Keratinocyte (primary cell): ENCODE measurements around the gene FPR3.

Experiments
- EZH2 ChIP-seq: IDR thresholded peaks from one replicate; pipeline ENCODE4 v1.6.1; 2012; ENCODE audit warnings: inconsistent platforms, mild to moderate bottlenecking, low read length, moderate library complexity
- TF ChIP-seq, protein P1 (sequence below), 3 experiments: IDR thresholded peaks in 1 of 3; conservative IDR thresholded peaks in 1 of 3; optimal IDR thresholded peaks in 1 of 3; 2 replicates in 2 of 3; 3 replicates in 1 of 3; pipeline versions ENCODE3 to v1.5.1; 2011; ENCODE audit warnings: low read length in 3 of 3, mild to moderate bottlenecking in 3 of 3, moderate library complexity in 2 of 3, control low read depth in 1 of 3, inconsistent platforms in 1 of 3; ENCODE audit not compliant: insufficient read depth in 2 of 3; ENCODE audit errors: extremely low read depth in 1 of 3

DNA sequence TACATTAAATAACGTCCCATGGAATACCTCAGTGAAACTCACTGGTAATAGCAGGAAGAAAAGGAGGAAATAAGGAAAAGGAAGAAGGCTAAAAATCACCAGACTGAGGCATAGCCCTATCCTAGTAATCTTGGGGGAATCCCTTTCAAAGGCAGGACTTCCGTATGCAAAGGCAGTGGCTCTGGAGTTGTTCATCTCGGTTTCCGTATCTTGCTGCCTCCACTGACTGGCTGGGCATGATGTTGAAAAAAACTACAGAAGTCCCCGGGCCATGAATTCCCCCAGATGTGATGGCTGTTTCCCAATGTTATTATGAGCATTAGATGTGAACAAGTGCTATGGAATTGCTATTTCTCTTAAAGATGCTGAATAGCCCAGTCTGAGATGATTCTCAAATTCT lies 28.5 kb upstream of the FPR3 start:
- TF ChIP-seq, protein P1, sequence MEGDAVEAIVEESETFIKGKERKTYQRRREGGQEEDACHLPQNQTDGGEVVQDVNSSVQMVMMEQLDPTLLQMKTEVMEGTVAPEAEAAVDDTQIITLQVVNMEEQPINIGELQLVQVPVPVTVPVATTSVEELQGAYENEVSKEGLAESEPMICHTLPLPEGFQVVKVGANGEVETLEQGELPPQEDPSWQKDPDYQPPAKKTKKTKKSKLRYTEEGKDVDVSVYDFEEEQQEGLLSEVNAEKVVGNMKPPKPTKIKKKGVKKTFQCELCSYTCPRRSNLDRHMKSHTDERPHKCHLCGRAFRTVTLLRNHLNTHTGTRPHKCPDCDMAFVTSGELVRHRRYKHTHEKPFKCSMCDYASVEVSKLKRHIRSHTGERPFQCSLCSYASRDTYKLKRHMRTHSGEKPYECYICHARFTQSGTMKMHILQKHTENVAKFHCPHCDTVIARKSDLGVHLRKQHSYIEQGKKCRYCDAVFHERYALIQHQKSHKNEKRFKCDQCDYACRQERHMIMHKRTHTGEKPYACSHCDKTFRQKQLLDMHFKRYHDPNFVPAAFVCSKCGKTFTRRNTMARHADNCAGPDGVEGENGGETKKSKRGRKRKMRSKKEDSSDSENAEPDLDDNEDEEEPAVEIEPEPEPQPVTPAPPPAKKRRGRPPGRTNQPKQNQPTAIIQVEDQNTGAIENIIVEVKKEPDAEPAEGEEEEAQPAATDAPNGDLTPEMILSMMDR (optimal IDR thresholded peaks at IDR 0.05 in 1 of 3, IDR thresholded peaks at IDR 0.05 in 1 of 3, conservative IDR thresholded peaks at IDR 0.05 in 1 of 3; ENCODE audit: extremely low read depth in 1 of 3, insufficient read depth in 2 of 3, low read length in 3 of 3): no peak
- TF ChIP-seq EZH2: no peak
